HUES6 (cell line): ENCODE measurements around the gene KRTAP9-4.
"Not testable (repeated sequence)": the region's sequence is repeated elsewhere in the genome, so short reads cannot be mapped to it uniquely, and the experiment has no call there.

Experiments used
- H3K27ac ChIP-seq: 2 replicates; pipeline ENCODE4 v1.7.0; 2013; ENCODE audit warnings: low read depth, mild to moderate bottlenecking, low read length, inconsistent platforms
- H3K27me3 ChIP-seq: 2 replicates; pipeline ENCODE4 v1.6.1; 2013; ENCODE audit warnings: low read length; ENCODE audit not compliant: control insufficient read depth, insufficient read depth
- H3K36me3 ChIP-seq: 2 replicates; pipeline ENCODE4 v1.6.1; 2013; ENCODE audit warnings: low read length; ENCODE audit not compliant: control insufficient read depth, insufficient read depth
- H3K4me1 ChIP-seq: 2 replicates; pipeline ENCODE4 v1.6.1; 2013; ENCODE audit warnings: low read length; ENCODE audit not compliant: control insufficient read depth, insufficient read depth
- H3K4me3 ChIP-seq: 2 replicates; pipeline ENCODE4 v1.5.1; 2013; ENCODE audit warnings: low read depth, low read length
- H3K9ac ChIP-seq: one replicate; pipeline ENCODE4 v1.6.1; 2013; ENCODE audit warnings: mild to moderate bottlenecking, low read length
- H3K9me3 ChIP-seq: 2 replicates; pipeline ENCODE4 v1.6.1; 2013; ENCODE audit warnings: low read depth, low read length; ENCODE audit not compliant: control insufficient read depth, insufficient read depth

The KRTAP9-4 gene, protein sequence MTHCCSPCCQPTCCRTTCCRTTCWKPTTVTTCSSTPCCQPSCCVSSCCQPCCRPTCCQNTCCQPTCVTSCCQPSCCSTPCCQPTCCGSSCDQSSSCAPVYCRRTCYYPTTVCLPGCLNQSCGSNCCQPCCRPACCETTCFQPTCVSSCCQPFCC

DNA sequence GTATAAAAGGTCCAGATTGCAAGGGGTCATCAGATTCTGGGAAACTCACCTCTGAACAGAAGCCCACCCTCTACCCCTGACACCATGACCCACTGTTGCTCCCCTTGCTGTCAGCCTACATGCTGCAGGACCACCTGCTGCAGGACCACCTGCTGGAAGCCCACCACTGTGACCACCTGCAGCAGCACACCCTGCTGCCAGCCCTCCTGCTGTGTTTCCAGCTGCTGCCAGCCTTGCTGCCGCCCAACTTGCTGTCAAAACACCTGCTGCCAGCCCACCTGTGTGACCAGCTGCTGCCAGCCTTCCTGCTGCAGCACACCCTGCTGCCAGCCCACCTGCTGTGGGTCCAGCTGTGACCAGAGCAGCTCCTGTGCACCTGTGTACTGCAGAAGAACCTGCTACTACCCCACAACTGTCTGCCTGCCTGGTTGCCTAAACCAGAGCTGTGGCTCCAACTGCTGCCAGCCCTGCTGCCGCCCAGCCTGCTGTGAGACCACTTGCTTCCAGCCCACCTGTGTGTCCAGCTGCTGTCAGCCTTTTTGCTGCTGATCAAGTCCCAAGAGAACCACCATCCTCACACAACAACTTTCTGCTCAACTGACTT, at the start of gene KRTAP9-4:
Gene KRTAP9-4 (plus strand): TSS at position 51 of the 604 bp plus-strand sequence. CDS start 34 bp downstream, at position 85.
- H3K9me3 ChIP-seq, H3K36me3 ChIP-seq, H3K4me3 ChIP-seq, H3K27ac ChIP-seq, H3K9ac ChIP-seq, H3K4me1 ChIP-seq: not testable (repeated sequence)
- H3K27me3 ChIP-seq = peaks cover 42% of the 10 kb centered on the region

GRCh38 chr17:41211845-41212466, 37.5 kb upstream of the KRTAP9-4 start:
- peaks cover 4% of the 10 kb centered on the region for H3K9me3 ChIP-seq
- no peak overlapping the region for H3K27ac ChIP-seq
- no peaks in the 10 kb centered on the region for H3K4me1 ChIP-seq
- no peak overlapping the region for H3K9ac ChIP-seq
- H3K36me3 ChIP-seq = no peaks in the 10 kb centered on the region
- no peaks in the 10 kb centered on the region for H3K27me3 ChIP-seq
- H3K4me3 ChIP-seq = no peak overlapping the region

- H3K27me3 ChIP-seq = no peaks in the 10 kb centered on the region
- H3K9me3 ChIP-seq = no peaks in the 10 kb centered on the region; the same call in 1 of the 2 replicates
- H3K9ac ChIP-seq = no peak overlapping the region
- H3K4me3 ChIP-seq = no peak overlapping the region
- no peak overlapping the region for H3K27ac ChIP-seq
- H3K4me1 ChIP-seq = no peaks in the 10 kb centered on the region
- no peaks in the 10 kb centered on the region for H3K36me3 ChIP-seq
Observed at GRCh38 chr17:41212524-41213169, 36.8 kb upstream of the KRTAP9-4 start.

- H3K9ac ChIP-seq = no peak overlapping the region
- H3K27me3 ChIP-seq = no peaks in the 10 kb centered on the region
- H3K4me1 ChIP-seq = no peaks in the 10 kb centered on the region
- no peaks in the 10 kb centered on the region for H3K36me3 ChIP-seq
- H3K4me3 ChIP-seq = no peak overlapping the region
- H3K27ac ChIP-seq = no peak overlapping the region
- no peaks in the 10 kb centered on the region for H3K9me3 ChIP-seq
Observed at GRCh38 chr17:41215681-41216080, 33.8 kb upstream of the KRTAP9-4 start.

DNA sequence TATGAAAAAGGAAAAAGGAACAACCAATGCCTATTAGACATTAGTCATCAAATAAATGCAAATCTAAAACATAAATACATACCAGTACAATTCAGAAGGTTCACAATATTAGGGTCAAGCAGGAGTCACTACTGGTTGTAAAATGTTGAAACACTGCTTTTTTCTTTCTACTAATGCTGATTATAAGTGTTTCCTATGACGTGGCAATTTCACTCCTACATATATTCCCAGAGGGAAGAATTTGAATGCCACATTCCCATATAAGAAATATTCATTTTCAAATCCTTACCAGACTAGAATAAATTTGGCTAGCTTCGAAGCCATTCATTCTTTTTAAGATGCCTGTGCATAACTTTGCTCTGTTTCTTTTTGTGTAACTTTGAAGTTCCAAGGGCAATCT, 25.7 kb upstream of the KRTAP9-4 start:
- H3K9me3 ChIP-seq = no peaks in the 10 kb centered on the region
- no peak overlapping the region for H3K4me3 ChIP-seq
- peaks cover 4% of the 10 kb centered on the region; the same call in 1 of the 2 replicates for H3K27me3 ChIP-seq
- no peak overlapping the region for H3K9ac ChIP-seq
- no peak overlapping the region for H3K27ac ChIP-seq
- no peaks in the 10 kb centered on the region for H3K36me3 ChIP-seq
- no peaks in the 10 kb centered on the region for H3K4me1 ChIP-seq

- H3K4me1 ChIP-seq = no peaks in the 10 kb centered on the region
- H3K36me3 ChIP-seq = no peaks in the 10 kb centered on the region
- H3K9ac ChIP-seq = no peak overlapping the region
- no peak overlapping the region for H3K4me3 ChIP-seq
- H3K27ac ChIP-seq = no peak overlapping the region
- H3K27me3 ChIP-seq = peaks cover 4% of the 10 kb centered on the region; the same call in 1 of the 2 replicates
- H3K9me3 ChIP-seq = no peaks in the 10 kb centered on the region
Observed at GRCh38 chr17:41226051-41226450, 23.4 kb upstream of the KRTAP9-4 start.

- H3K4me1 ChIP-seq, H3K27me3 ChIP-seq, H3K27ac ChIP-seq, H3K9me3 ChIP-seq, H3K9ac ChIP-seq, H3K36me3 ChIP-seq, H3K4me3 ChIP-seq: not testable (repeated sequence)
Observed at GRCh38 chr17:41226598-41227095, 22.8 kb upstream of the KRTAP9-4 start, which contains the start of gene KRTAP9-2. KRTAP9-2 (plus strand) TSS chr17:41226648; CDS start chr17:41226655, 7 bp downstream.

GRCh38 chr17:41230094-41230493, 19.4 kb upstream of the KRTAP9-4 start:
- Histone ChIP-seq H3K36me3 (no peaks in the 10 kb centered on the region), H3K9ac (no peak overlapping the region), H3K4me3 (no peak overlapping the region), H3K27ac (no peak overlapping the region), H3K4me1 (no peaks in the 10 kb centered on the region), H3K27me3 (peaks cover 10% of the 10 kb centered on the region; the same call in 1 of the 2 replicates), H3K9me3 (no peaks in the 10 kb centered on the region)

- H3K36me3 ChIP-seq = no peaks in the 10 kb centered on the region
- H3K4me1 ChIP-seq = no peaks in the 10 kb centered on the region
- H3K9me3 ChIP-seq = no peaks in the 10 kb centered on the region
- no peak overlapping the region for H3K27ac ChIP-seq
- H3K9ac ChIP-seq = no peak overlapping the region
- H3K27me3 ChIP-seq = peaks cover 11% of the 10 kb centered on the region
- no peak overlapping the region for H3K4me3 ChIP-seq
Observed at GRCh38 chr17:41231731-41232130, 17.8 kb upstream of the KRTAP9-4 start.

- H3K4me3 ChIP-seq, H3K9me3 ChIP-seq, H3K9ac ChIP-seq, H3K36me3 ChIP-seq, H3K4me1 ChIP-seq, H3K27ac ChIP-seq: not testable (repeated sequence)
- peaks cover 15% of the 10 kb centered on the region for H3K27me3 ChIP-seq
Observed at GRCh38 chr17:41232399-41233105, 16.9 kb upstream of the KRTAP9-4 start, which contains the start of gene KRTAP9-3. KRTAP9-3 (plus strand) TSS chr17:41232449; CDS start chr17:41232502, 53 bp downstream.
